HepG2 (cell line): ENCODE results near the gene VNN1. TPM values are rescaled to one million over a fixed set of nuclear protein-coding genes. Genes with fewer than 3 reads are reported as not detected.

ENCODE experiments used
- BORCS8-MEF2B ChIP-seq: sonication (generic); formaldehyde crosslinking; IDR thresholded peaks from 2 replicates; pipeline ENCODE4 v1.8.0; 2022; ENCODE audit warnings: mild to moderate bottlenecking, missing genetic modification reagents
- CEBPB ChIP-seq: IDR thresholded peaks from 2 replicates; pipeline ENCODE4 v1.6.1; 2011; ENCODE audit warnings: low read depth, low read length, improper control_type of control experiment, borderline replicate concordance
- ETV5 ChIP-seq: IDR thresholded peaks from 2 replicates; pipeline ENCODE4 v1.6.1; 2018; ENCODE audit warnings: missing biosample characterization, missing genetic modification reagents, inconsistent platforms, borderline replicate concordance
- FOXK2 ChIP-seq: fragments of 450-650 bp; IDR thresholded peaks from 2 replicates; pipeline ENCODE4 v1.6.1; 2016
- ISX ChIP-seq: sonication (generic); formaldehyde crosslinking; conservative IDR thresholded peaks from 2 replicates; pipeline ENCODE4 v1.5.0; 2020; ENCODE audit warnings: missing genetic modification reagents
- MAFK ChIP-seq, 2 experiments: IDR thresholded peaks in 1 of 2; conservative IDR thresholded peaks in 1 of 2; 2 replicates each; pipeline ENCODE4 v1.6.1; 2011; ENCODE audit warnings: improper control_type of control experiment in 2 of 2, low read length in 2 of 2
- MED1 ChIP-seq: sonication (generic); formaldehyde crosslinking; IDR thresholded peaks from 2 replicates; pipeline ENCODE4 v1.4.0; 2020; ENCODE audit warnings: missing genetic modification reagents
- REPIN1 ChIP-seq: sonication (generic); formaldehyde crosslinking; IDR thresholded peaks from 2 replicates; pipeline ENCODE4 v1.8.0; 2022; ENCODE audit warnings: missing genetic modification reagents, low read depth, mild to moderate bottlenecking, borderline replicate concordance
- SUZ12 ChIP-seq: fragments of 150-350 bp; IDR thresholded peaks from 2 replicates; pipeline ENCODE4 v1.6.1; 2014; ENCODE audit warnings: low read depth, low read length
- TMF1 ChIP-seq: sonication (generic); formaldehyde crosslinking; IDR thresholded peaks from 2 replicates; pipeline ENCODE4 v1.8.1; 2022; ENCODE audit warnings: low read depth, missing genetic modification reagents
- U2AF2 ChIP-seq: fragments of 200-400 bp; formaldehyde crosslinking; IDR thresholded peaks from 2 replicates; pipeline ENCODE4 v1.6.1; 2017; ENCODE audit warnings: low read depth, mild to moderate bottlenecking, low read length
- YY1 ChIP-seq: IDR thresholded peaks from 2 replicates; pipeline ENCODE4 v1.6.1; 2011; ENCODE audit warnings: low read length, low read depth, moderate library complexity, mild to moderate bottlenecking; ENCODE audit not compliant: insufficient read depth, insufficient replicate concordance
- ZC3H13 ChIP-seq: sonication (generic); formaldehyde crosslinking; IDR thresholded peaks from 2 replicates; pipeline ENCODE4 v1.8.1; 2023; ENCODE audit warnings: mild to moderate bottlenecking, missing genetic modification reagents, moderate library complexity
- ZFP1 ChIP-seq: IDR thresholded peaks from 2 replicates; pipeline ENCODE4 v1.6.1; 2016
- ZFP41 ChIP-seq: sonication (generic); formaldehyde crosslinking; IDR thresholded peaks from 2 replicates; pipeline ENCODE4 v1.4.0; 2020; ENCODE audit warnings: mild to moderate bottlenecking, missing genetic modification reagents, borderline replicate concordance
- ZMYM4 ChIP-seq: sonication (generic); formaldehyde crosslinking; IDR thresholded peaks from 2 replicates; pipeline ENCODE4 v1.8.1; 2023; ENCODE audit warnings: mild to moderate bottlenecking, missing genetic modification reagents
- ZNF205 ChIP-seq: IDR thresholded peaks from 2 replicates; pipeline ENCODE4 v1.6.1; 2018; ENCODE audit warnings: missing biosample characterization, missing genetic modification reagents
- ZNF331 ChIP-seq: sonication (generic); formaldehyde crosslinking; IDR thresholded peaks from 2 replicates; pipeline ENCODE4 v1.4.0; 2020; ENCODE audit warnings: missing genetic modification reagents
- ZNF33A ChIP-seq: sonication (generic); formaldehyde crosslinking; IDR thresholded peaks from 2 replicates; pipeline ENCODE4 v1.5.1; 2020; ENCODE audit warnings: missing genetic modification reagents, mild to moderate bottlenecking, moderate library complexity, borderline replicate concordance
- ZNF564 ChIP-seq: sonication (generic); formaldehyde crosslinking; IDR thresholded peaks from 2 replicates; pipeline ENCODE4 v1.8.1; 2023; ENCODE audit warnings: mild to moderate bottlenecking, missing genetic modification reagents
- ZNF646 ChIP-seq: sonication (generic); formaldehyde crosslinking; IDR thresholded peaks from 2 replicates; pipeline ENCODE4 v1.9.0; 2021; ENCODE audit warnings: mild to moderate bottlenecking, missing genetic modification reagents
- ZNF761 ChIP-seq: sonication (generic); formaldehyde crosslinking; conservative IDR thresholded peaks from 2 replicates; pipeline ENCODE4 v1.4.0; 2020; ENCODE audit warnings: mild to moderate bottlenecking, missing genetic modification reagents
- polyA plus RNA-seq, 8 experiments: library from polyadenylated mRNA; depleted of rRNA in 3 of 8; stranded (reverse) in 7 of 8; unstranded in 1 of 8; fragments of >200 nt; fragmentation: Illumina TruSeq in 4 of 8; extraction: Trizol in 4 of 8; gene quantifications; 2 replicates each; pipeline versions ENCODE4 v1.2.1 to v1.2.3, GENCODE V29; 2011 to 2016; ENCODE audit warnings: low read depth in 4 of 8, missing spikeins in 1 of 8, mixed read lengths in 1 of 8; ENCODE audit not compliant: insufficient read depth in 1 of 8
- total RNA-seq, 5 experiments: library from RNA; depleted of rRNA; stranded (reverse); fragments of >200 nt; fragmentation: Illumina TruSeq; extraction: Trizol; gene quantifications; 2 replicates each; pipeline ENCODE4 v1.2.3, GENCODE V29; 2016; ENCODE audit warnings: low read depth in 1 of 5
- TF ChIP-seq, protein P1 (sequence below): sonication (generic); formaldehyde crosslinking; IDR thresholded peaks from 2 replicates; pipeline ENCODE4 v1.8.0; 2022; ENCODE audit warnings: mild to moderate bottlenecking, missing genetic modification reagents, moderate library complexity
- TF ChIP-seq, protein P2 (sequence below): sonication (generic); formaldehyde crosslinking; IDR thresholded peaks from 2 replicates; pipeline ENCODE4 v1.4.0; 2020; ENCODE audit warnings: missing genetic modification reagents

VNN1 gene
- total and polyA plus RNA-seq, 2 of the 13 experiments (the other 11 are each of a cell fraction or from before 2014, with no cell fraction given) = 0.62 to 4.0 TPM

GRCh38 chr6:132734694-132735236, 20.9 kb upstream of the VNN1 start (continued):
- TF ChIP-seq ZFP1 = peak; percentile 90; the same call in 1 of the 2 replicates
- peak; percentile 63; the same call in 1 of the 2 replicates for TF ChIP-seq ZNF646 (CRISPR knock-in tag)
- peak; percentile 96 for TF ChIP-seq ZNF331
- peak; percentile 92 for TF ChIP-seq FOXK2
- TF ChIP-seq ZNF761 (CRISPR knock-in tag) = peak; percentile 68; the same call in 1 of the 2 replicates
- peak; percentile 91 for TF ChIP-seq MED1 (CRISPR knock-in tag)
- TF ChIP-seq ZMYM4 (CRISPR knock-in tag) = peak; percentile 57; the same call in 1 of the 2 replicates
- TF ChIP-seq ISX (CRISPR knock-in tag) = no peak
- no peak for TF ChIP-seq SUZ12
- TF ChIP-seq REPIN1 (CRISPR knock-in tag) = peak; percentile 67
- TF ChIP-seq ZNF33A (CRISPR knock-in tag) = no peak
- no peak for TF ChIP-seq U2AF2
- peak; percentile 53; the same call in 1 of the 2 replicates for TF ChIP-seq TMF1
- no peak for TF ChIP-seq YY1
- TF ChIP-seq ZNF564 = 0 out of 2 replicates have a peak, but pooled peaks have one; percentile 56
- TF ChIP-seq, protein P1, sequence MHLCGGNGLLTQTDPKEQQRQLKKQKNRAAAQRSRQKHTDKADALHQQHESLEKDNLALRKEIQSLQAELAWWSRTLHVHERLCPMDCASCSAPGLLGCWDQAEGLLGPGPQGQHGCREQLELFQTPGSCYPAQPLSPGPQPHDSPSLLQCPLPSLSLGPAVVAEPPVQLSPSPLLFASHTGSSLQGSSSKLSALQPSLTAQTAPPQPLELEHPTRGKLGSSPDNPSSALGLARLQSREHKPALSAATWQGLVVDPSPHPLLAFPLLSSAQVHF = no peak
- no peak for TF ChIP-seq BORCS8-MEF2B (CRISPR knock-in tag)
- TF ChIP-seq, protein P2, sequence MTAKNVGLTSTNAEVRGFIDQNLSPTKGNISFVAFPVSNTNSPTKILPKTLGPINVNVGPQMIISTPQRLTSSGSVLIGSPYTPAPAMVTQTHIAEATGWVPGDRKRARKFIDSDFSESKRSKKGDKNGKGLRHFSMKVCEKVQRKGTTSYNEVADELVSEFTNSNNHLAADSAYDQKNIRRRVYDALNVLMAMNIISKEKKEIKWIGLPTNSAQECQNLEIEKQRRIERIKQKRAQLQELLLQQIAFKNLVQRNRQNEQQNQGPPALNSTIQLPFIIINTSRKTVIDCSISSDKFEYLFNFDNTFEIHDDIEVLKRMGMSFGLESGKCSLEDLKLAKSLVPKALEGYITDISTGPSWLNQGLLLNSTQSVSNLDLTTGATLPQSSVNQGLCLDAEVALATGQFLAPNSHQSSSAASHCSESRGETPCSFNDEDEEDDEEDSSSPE (CRISPR knock-in tag) = no peak
- no peak for TF ChIP-seq ZFP41 (CRISPR knock-in tag)
- peak; percentile 94 for TF ChIP-seq ETV5 (CRISPR knock-in tag)
- TF ChIP-seq MAFK (conservative IDR thresholded peaks at IDR 0.05 in 1 of 2, IDR thresholded peaks at IDR 0.05 in 1 of 2; ENCODE audit: low read length in 2 of 2) = 0 out of 4 replicates have a peak, but pooled peaks of 1 of the 2 experiments have one; percentile 3
- TF ChIP-seq CEBPB = peak; percentile 100
- no peak for TF ChIP-seq ZC3H13 (CRISPR knock-in tag)
- TF ChIP-seq ZNF205 (CRISPR knock-in tag) = peak; percentile 86; the same call in 1 of the 2 replicates
